ENCODE results near the gene MAT2A. TPM values are rescaled to one million over a fixed set of nuclear protein-coding genes. Genes with fewer than 3 reads are reported as not detected.

Gene MAT2A
- total RNA-seq, 2 donors from 2014 or later, result 103 to 134 TPM

DNA sequence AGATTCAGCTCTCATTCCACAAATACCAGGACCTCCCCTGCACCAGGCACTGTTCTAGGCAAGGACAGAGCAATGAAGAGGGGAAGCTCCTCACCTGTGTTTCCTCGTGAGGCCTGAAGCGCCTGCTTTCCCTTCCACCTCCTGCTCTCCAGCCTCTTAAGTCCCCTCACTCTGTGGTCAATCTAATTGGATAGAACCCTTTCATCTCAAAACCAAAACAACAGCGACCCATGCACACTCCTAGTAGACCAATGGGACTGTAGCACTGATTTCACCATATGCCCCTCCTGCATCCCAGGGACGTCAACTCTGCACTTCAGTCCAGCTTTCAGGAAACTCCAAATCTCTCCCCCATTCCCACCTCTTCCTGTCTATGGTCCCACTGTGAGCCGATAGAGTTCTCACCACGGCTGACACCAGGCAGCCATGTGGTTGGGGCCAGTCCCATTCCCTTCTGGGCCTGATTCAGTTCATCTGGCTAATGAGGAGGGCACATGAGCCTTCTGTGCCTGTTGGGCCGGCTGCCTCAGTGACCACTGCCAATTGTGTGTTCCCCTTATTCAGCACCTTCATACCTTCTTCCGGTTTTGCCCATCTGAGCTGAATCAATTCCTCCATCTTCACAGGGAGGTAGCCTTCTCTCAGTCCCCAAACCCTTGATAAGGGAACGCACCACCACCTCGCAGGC, 33.3 kb upstream of the MAT2A start:
- H3K27ac ChIP-seq, result peak overlapping the region in 1 of 2 donors; percentile 17
- DNase-seq (ENCODE audit: low spot score), result no peak
- H3K36me3 ChIP-seq, result no peaks in the 10 kb centered on the region
- no peak for TF ChIP-seq POLR2A (IDR thresholded peaks at IDR 0.05)
- TF ChIP-seq POLR2AphosphoS5 (IDR thresholded peaks at IDR 0.05), result no peak
- TF ChIP-seq, protein P1, sequence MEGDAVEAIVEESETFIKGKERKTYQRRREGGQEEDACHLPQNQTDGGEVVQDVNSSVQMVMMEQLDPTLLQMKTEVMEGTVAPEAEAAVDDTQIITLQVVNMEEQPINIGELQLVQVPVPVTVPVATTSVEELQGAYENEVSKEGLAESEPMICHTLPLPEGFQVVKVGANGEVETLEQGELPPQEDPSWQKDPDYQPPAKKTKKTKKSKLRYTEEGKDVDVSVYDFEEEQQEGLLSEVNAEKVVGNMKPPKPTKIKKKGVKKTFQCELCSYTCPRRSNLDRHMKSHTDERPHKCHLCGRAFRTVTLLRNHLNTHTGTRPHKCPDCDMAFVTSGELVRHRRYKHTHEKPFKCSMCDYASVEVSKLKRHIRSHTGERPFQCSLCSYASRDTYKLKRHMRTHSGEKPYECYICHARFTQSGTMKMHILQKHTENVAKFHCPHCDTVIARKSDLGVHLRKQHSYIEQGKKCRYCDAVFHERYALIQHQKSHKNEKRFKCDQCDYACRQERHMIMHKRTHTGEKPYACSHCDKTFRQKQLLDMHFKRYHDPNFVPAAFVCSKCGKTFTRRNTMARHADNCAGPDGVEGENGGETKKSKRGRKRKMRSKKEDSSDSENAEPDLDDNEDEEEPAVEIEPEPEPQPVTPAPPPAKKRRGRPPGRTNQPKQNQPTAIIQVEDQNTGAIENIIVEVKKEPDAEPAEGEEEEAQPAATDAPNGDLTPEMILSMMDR (IDR thresholded peaks at IDR 0.05), result no peak
- no peak overlapping the region for H3K4me3 ChIP-seq
- H3K27me3 ChIP-seq (replicated peaks; ENCODE audit: insufficient read depth), result no peaks in the 10 kb centered on the region
- 93% methylated on average over 10 of the region's 10 CpGs for WGBS
- intact Hi-C loops (cut with DNase I), result no loop called here
- no peaks in the 10 kb centered on the region for H3K4me1 ChIP-seq (replicated peaks)
- no peaks in the 10 kb centered on the region for H3K9me3 ChIP-seq

DNA sequence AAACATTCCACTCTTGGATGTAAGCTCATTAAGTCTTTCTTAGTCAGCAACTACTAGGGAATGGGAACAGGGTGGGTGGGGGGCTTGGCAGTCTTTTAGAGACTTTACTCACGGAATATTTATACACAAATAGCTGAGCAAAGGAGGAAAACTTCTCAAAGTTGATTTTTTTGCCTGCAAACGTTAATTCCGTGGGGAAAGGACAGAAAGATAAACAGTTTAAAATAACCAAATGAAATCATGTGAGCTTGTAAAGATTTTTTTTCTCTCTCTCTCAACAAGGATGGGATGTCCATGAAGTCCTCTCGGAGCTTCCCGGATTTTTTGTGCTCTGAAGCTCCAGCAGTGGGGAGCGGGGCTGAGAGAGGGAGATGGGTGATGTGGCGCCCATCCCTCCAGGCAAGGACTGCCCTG, 32.2 kb upstream of the MAT2A start:
- Histone ChIP-seq H3K4me3 (no peak overlapping the region), H3K9me3 (no peaks in the 10 kb centered on the region), H3K27ac (peak overlapping the region; percentile 6 to 48), H3K36me3 (no peaks in the 10 kb centered on the region), H3K4me1 (replicated peaks) (peaks cover 7% of the 10 kb centered on the region), H3K27me3 (replicated peaks; ENCODE audit: insufficient read depth) (no peaks in the 10 kb centered on the region)
- TF ChIP-seq, protein P1 (IDR thresholded peaks at IDR 0.05), result no peak
- no peak for TF ChIP-seq POLR2A (IDR thresholded peaks at IDR 0.05)
- no peak for TF ChIP-seq POLR2AphosphoS5 (IDR thresholded peaks at IDR 0.05)
- WGBS, result 40% methylated on average over 7 of the region's 7 CpGs
- intact Hi-C loops (cut with DNase I), result no loop called here
- no peak for DNase-seq (ENCODE audit: low spot score)

DNA sequence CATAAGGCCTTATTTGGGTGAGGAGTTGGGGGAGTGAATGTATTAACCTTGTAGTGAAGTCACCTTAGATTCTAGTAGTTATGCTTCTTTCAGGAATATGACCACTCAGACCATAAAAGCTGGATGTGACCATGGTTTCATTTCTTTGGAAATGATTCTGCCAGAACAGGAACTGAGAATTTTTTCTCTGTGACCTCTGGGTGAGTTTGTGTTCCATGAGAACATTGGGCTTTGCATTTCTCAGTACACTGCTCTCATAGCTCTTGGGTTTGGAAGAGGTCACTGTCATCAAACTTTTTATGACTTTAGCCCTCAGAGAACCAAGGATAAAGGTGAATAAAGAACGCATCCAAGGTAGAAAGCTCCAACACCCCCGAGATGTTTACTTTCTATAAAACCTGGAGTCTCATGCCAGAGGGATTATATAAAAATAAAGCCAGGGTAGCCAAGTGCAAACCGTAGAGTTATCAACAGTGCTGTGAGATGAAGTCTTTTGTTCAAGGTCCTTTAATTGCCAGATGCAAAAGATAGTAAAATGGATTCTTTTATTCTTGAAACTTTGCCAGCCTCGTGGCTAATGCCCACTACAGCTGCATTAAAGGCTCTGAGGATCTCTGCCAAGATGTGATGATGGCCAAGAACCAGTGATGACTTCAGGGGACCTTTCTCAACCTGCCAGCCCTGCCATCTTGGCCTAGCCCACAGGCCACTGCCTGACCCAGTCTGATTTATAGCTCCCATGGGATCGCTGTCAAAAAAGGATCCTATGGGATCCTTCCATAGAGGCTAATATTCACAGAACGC, 27.8 kb upstream of the MAT2A start:
- no peaks in the 10 kb centered on the region for H3K9me3 ChIP-seq
- WGBS, result 30% methylated on average over 6 of the region's 6 CpGs
- intact Hi-C loops (cut with DNase I), result no loop called here
- H3K4me3 ChIP-seq, result no peak overlapping the region
- TF ChIP-seq, protein P1 (IDR thresholded peaks at IDR 0.05), result no peak
- H3K27ac ChIP-seq, result peak overlapping the region in 1 of 2 donors; percentile 49
- no peaks in the 10 kb centered on the region for H3K27me3 ChIP-seq (replicated peaks; ENCODE audit: insufficient read depth)
- DNase-seq (ENCODE audit: low spot score), result peak; percentile 17
- H3K36me3 ChIP-seq, result no peaks in the 10 kb centered on the region
- H3K4me1 ChIP-seq (replicated peaks), result peaks cover 7% of the 10 kb centered on the region

DNA sequence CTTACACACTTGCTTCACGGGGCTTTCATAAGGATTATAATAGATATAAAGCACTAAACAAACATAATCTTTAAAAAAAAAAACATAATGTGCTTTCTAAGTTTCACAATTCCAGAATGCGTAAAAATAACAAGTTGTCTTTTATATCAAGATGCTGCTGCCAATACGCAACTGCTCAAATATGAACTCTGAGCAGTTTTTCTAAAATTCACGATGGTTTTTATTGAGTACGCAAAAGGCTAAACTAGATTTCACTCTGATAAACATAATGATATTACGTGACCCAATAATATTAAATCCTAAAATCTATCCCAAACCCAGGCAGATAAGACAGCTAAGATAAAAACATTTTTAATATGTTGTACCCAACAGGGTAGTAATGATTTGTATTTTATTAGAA, 24.6 kb upstream of the MAT2A start:
- TF ChIP-seq, protein P1 (IDR thresholded peaks at IDR 0.05), result no peak
- no peak for TF ChIP-seq POLR2A (IDR thresholded peaks at IDR 0.05)
- TF ChIP-seq POLR2AphosphoS5 (IDR thresholded peaks at IDR 0.05), result no peak
- no peaks in the 10 kb centered on the region for H3K36me3 ChIP-seq
- intact Hi-C loops (cut with DNase I), result no loop called here
- peaks cover 7% of the 10 kb centered on the region for H3K4me1 ChIP-seq (replicated peaks)
- H3K9me3 ChIP-seq, result no peaks in the 10 kb centered on the region
- H3K4me3 ChIP-seq, result no peak overlapping the region
- WGBS, result 39% methylated on average over 6 of the region's 6 CpGs
- DNase-seq (ENCODE audit: low spot score), result no peak
- no peaks in the 10 kb centered on the region for H3K27me3 ChIP-seq (replicated peaks; ENCODE audit: insufficient read depth)
- H3K27ac ChIP-seq, result no peak overlapping the region
